SIG-M5 treated with dmso at 0.1 percent for 504 hours (cell line): Measurements from ENCODE around the gene ZC3H18.

ENCODE experiments used
- DNase-seq: peaks from one replicate; lab custom pipeline; 2025; ENCODE audit not compliant: unreplicated experiment; lab: John Stamatoyannopoulos, UW

ZC3H18 gene

GRCh38 chr16:88532434-88533241, 37.6 kb upstream of the ZC3H18 start:
- no peak for DNase-seq

DNA sequence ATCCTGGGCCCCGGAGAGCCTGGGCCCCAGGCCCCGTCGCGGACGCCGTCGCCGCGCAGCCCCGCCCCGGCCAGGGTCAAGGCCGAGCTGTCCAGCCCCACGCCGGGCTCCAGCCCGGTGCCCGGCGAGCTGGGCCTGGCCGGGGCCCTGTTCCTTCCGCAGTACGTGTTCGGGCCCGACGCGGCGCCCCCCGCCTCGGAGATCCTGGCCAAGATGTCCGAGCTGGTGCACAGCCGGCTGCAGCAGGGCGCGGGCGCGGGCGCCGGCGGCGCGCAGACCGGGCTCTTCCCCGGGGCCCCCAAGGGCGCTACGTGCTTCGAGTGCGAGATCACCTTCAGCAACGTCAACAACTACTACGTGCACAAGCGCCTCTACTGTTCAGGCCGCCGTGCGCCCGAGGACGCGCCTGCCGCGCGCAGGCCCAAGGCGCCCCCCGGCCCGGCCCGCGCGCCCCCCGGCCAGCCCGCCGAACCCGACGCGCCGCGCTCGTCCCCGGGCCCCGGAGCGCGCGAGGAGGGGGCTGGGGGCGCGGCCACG, 36.8 kb upstream of the ZC3H18 start:
- DNase-seq: no peak

DNA sequence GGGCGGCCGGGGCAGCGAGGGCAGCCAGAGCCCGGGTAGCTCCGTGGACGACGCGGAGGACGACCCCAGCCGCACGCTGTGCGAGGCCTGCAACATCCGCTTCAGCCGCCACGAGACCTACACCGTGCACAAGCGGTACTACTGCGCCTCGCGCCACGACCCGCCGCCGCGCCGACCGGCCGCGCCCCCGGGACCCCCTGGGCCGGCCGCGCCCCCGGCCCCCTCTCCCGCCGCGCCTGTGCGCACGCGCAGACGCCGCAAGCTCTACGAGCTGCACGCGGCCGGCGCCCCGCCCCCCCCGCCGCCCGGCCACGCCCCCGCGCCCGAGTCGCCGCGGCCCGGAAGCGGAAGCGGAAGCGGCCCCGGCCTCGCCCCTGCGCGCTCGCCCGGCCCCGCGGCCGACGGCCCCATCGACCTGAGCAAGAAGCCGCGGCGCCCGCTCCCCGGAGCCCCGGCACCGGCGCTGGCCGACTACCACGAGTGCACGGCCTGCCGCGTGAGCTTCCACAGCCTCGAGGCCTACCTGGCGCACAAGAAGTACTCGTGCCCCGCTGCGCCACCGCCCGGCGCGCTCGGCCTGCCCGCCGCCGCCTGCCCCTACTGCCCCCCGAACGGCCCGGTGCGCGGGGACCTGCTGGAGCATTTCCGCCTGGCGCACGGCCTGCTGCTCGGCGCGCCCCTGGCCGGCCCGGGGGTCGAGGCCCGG, 36.1 kb upstream of the ZC3H18 start:
- peak; percentile 33 for DNase-seq

DNA sequence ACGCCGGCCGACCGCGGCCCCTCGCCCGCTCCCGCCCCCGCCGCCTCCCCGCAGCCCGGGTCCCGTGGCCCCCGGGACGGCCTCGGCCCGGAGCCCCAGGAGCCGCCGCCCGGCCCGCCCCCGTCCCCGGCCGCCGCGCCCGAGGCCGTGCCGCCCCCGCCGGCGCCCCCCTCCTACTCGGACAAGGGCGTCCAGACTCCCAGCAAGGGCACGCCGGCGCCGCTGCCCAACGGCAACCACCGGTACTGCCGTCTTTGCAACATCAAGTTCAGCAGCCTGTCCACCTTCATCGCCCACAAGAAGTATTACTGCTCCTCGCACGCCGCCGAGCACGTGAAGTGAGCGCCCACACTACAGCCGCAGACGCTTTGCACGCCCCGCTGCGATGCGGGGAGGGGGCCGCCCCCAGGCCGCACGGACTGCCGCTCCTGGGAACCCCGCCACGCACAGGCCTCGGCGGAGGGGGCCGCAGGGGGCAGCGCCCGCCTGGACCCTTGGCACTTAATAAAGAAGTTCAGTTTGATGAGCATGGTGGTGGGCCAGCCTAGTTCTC, 35.5 kb upstream of the ZC3H18 start:
- DNase-seq: no peak

DNA sequence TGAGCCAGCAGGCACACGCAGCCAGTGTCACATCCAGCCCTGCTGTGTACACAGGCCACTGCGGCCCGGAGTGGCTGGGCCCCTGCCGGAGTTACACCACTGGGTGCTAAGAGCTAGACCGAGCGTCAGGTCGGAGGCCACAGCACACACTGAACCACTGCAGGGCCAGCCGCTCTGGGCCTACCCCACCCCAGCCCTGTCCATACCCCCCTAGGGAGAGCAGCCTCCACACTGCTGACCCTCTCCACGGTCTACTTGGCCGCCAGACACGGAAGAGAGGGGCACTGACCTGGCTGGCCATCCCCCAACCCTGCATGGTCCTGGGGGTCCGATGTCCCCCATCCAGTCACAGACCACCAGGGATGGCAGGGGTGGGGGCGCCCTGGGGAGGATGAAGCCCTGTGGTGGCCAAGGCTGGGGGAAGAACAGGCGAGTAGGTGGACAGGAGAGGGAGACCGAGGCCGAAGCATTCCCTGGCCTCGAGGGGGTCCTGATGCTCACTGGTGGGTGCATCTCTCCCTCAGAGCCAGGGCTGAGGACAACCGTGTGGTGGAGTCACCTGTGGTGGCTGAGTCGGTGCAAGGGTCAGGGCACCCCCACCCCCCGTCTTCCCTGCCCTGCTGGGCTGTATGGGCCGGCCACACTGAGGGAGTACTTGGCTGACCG, 34.9 kb upstream of the ZC3H18 start:
- no peak for DNase-seq

DNA sequence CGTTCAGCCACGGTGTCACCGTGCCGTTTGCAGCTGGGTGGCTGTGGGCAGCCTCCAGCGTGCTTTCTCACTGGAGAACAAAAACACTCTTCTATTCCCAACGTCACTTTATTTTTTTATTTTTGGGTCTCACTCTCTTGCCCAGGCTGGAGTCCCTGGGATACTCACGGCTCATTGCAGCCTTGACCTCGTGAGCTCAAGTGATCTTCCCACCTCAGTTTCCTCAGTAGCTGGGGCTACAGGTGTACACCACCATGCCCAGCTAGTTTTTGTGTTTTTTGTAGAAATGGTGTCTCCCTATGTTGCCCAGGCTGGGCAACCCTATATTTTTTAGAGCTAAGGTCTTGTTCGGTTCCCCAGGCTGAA, 34.4 kb upstream of the ZC3H18 start:
- no peak for DNase-seq

GRCh38 chr16:88536510-88536909, 33.7 kb upstream of the ZC3H18 start:
- DNase-seq: no peak

DNA sequence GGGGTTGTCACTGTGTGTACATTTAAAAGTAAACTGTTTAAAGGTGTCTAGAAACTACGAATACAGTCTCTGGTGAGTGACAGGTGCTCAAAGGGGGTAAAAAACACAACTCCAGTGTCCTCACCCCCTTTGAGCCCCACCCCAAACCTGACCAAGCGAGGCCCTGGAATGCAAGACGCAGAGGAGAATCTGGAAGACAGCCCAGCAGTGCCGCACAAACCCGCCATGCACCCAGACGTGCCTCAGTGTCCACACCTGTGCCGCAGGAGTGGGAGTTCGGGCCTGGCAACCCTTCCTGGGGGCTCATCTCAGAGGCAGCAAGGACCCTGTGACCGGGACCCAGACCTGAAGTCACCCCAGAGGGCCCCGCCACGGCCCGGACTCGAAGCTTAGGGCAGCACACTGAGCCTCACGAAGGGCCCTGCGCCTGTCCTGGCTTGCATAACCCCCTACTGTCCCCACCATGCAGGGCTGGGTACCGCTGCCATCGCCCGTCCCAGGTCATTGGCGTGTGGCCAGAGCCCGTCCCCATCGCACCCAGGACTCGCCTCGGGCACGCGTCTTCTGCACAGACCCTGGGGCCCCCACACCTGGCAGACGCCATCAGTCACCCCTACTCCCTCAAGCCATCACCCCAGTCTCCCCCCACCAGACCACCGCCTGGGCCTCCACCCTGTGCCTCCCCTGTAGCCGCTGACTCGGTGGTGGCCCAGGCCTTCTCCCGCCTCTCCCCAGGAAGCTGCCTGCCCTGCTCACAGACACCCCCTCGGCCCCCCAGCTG, 33.0 kb upstream of the ZC3H18 start:
- DNase-seq: no peak

GRCh38 chr16:88537859-88538258, 32.3 kb upstream of the ZC3H18 start:
- DNase-seq: no peak

GRCh38 chr16:88538366-88539060, 31.7 kb upstream of the ZC3H18 start:
- no peak for DNase-seq

- no peak for DNase-seq
These were observed 30.9 kb upstream of the ZC3H18 start for GRCh38 chr16:88539261-88539651.

- no peak for DNase-seq
These were observed 30.4 kb upstream of the ZC3H18 start for GRCh38 chr16:88539652-88540345.

DNA sequence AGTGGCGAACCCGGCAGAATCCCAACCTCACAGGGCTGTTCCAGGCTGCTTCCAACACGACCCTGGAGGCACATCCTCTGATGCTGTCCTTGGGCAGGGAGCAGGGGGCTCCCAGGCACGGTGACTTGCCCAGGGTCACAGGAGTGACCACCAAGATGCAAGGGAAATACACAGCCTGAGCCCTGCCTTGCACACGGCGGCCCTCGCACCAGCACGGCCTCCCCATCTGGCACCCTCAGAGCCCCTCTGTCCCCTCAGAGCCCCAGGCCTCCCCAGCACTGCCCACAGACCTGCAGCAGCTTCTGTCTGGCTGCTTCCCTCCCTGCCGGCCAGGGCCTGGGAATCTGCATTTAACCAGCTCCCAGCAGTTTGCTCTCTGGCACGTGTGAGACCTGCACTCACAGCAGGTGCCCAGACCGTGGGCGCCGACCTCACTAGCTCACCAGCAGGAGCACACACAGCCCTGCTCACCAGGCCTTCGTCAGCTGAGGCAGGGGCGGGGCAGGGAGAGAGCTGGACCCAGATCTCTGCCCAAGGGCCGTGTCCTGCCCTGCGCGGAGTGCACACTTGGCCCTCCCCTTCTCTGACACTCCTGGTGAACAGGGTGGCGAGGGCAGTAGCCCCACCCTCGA, 29.7 kb upstream of the ZC3H18 start:
- DNase-seq: no peak

DNA sequence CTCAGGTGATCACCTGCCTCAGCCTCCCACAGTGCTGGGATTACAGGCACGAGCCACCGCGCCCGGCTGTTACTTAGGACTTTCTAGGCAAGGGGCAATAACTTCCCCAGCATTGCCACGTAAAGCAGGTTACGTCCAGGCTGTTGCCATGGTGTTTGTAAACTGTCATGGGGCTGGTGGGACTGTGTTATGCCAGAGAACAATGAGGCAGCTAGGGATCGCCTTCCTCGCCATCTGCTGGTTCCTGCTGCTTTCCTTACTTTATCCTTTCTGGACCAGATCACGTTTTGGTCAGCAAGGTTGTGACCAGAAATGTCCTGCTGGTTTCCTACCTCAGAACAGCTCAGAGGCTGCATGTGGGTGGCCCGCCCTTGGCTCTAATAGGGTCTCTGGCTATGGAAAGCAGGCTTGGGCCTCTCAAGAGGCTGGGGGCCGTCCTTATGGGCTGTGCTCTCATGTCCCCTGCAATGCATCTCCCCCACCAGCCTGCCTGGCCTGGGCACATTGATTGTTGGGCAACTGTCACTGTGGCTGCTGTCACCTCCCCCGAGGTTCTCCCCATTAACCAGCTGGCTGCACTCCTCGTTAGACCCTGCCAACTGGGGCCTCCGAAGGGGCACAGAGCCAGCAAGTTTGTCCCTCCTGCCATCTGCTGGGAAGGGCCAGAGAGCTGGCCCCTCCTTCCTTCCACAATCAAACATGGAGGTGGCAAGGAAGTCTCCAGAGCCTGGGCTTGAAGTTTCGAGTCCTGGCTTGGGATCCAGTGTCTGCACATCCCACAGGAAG, 28.2 kb upstream of the ZC3H18 start:
- no peak for DNase-seq

DNA sequence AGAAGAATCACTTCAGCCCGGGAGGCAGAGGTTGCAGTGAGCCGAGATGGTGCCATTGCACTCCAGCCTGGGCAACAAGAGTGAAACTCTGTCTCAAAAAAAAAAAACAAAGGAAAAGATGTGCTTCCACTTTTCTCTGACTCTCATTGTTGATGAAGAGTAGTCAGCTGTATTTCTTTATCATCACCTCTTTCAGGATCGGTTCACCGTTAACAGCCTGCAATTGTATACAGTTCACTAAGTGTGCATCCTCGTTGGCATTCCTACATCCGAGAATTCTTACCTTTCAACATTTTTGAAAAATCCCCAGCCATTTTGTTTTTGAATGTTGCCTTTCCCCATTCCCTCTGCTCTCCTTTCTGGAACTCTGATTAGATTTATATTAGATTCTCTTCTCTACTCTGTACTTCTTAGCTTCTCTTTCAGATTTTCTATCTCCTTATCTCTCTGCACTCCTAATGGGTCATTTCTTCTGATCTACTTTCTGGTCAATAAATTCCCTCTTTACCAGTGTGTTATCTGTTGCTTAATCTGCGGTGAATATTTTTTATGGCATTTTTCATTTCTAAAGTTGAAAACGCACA, 26.9 kb upstream of the ZC3H18 start:
- no peak for DNase-seq

- DNase-seq: no peak
These were observed 24.4 kb upstream of the ZC3H18 start for GRCh38 chr16:88545781-88546180.

GRCh38 chr16:88548131-88548874, 21.9 kb upstream of the ZC3H18 start:
- no peak for DNase-seq
